Measurements from ENCODE around the gene MAGI2.

Gene MAGI2

GRCh38 chr7:78066599-78066998 is 1386.9 kb downstream of the MAGI2 start:
- H3K4me3 ChIP-seq (ENCODE audit: low read length), result no peak overlapping the region
- no peak for TF ChIP-seq ZNF274 (IDR thresholded peaks at IDR 0.05; ENCODE audit: low read depth, low read length)

GRCh38 chr7:78063758-78064157 is 1389.7 kb downstream of the MAGI2 start:
- TF ChIP-seq ZNF274 (IDR thresholded peaks at IDR 0.05; ENCODE audit: low read depth, low read length), result no peak
- no peak overlapping the region for H3K4me3 ChIP-seq (ENCODE audit: low read length)

GRCh38 chr7:78062214-78062613 is 1391.3 kb downstream of the MAGI2 start:
- H3K4me3 ChIP-seq (ENCODE audit: low read length), result no peak overlapping the region
- no peak for TF ChIP-seq ZNF274 (IDR thresholded peaks at IDR 0.05; ENCODE audit: low read depth, low read length)

DNA sequence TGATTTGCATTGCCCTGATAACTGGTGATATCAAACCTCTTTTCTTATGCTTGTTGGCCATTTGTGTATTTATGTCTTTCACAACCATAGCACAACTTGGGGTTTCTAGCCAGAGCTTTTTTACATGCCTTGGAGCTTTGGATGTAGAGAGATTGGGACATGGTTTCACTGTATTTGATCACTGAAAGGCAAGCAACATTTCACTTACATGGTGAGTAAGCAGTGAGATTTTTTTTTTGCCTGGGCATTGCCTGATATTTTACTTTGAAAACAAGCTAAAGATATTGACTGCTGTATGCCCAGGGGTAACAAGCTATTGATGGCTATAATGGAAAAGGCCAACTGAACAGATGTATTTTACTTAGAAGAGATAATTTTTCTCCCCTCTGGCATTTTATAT is 1395.9 kb downstream of the MAGI2 start:
- no peak for TF ChIP-seq ZNF274 (IDR thresholded peaks at IDR 0.05; ENCODE audit: low read depth, low read length)
- no peak overlapping the region for H3K4me3 ChIP-seq (ENCODE audit: low read length)

DNA sequence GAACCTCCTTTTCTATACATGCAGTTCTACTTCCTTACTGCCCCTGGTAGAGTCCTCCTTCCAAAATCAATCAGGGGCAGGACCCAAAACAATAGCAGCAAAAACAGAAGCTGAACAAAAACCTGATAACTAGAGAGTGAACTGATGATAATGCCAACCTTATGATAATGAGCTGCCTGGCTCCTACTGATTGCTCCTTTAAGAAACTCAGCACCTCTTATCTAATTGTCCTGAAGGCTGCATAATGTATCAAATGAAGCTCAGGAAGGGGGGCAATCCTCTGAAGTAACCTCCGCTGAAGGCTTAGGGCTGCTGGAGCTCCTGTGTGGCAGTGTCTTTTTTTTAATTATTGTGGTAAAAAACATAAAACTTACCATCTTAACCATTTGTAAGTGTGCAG is 1397.9 kb downstream of the MAGI2 start:
- no peak overlapping the region for H3K4me3 ChIP-seq (ENCODE audit: low read length)
- no peak for TF ChIP-seq ZNF274 (IDR thresholded peaks at IDR 0.05; ENCODE audit: low read depth, low read length)

GRCh38 chr7:78055001-78055573 is 1398.4 kb downstream of the MAGI2 start:
- TF ChIP-seq ZNF274 (IDR thresholded peaks at IDR 0.05; ENCODE audit: low read depth, low read length), result no peak
- H3K4me3 ChIP-seq (ENCODE audit: low read length), result no peak overlapping the region

GRCh38 chr7:78052112-78052511 is 1401.4 kb downstream of the MAGI2 start:
- TF ChIP-seq ZNF274 (IDR thresholded peaks at IDR 0.05; ENCODE audit: low read depth, low read length), result no peak
- no peak overlapping the region for H3K4me3 ChIP-seq (ENCODE audit: low read length)

DNA sequence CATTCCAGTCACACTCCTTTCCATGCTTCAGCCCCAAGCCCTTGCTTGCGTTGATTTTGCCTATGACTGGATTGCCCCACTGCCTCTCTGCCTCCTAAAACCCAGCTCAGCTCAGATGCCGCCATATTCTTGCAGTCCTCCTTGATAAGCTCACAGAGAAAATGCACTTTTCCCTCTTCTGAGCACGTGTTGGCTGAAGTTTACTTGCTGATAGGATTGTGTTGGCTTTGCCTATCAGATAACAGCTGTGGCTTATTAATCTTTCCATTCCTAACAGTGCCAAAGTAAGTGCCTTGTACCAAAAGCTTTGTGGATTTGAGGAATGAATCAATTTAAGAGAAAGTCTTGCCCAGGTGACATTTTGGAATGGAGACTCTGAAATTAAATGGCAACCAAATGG is 1405.7 kb downstream of the MAGI2 start:
- H3K4me3 ChIP-seq (ENCODE audit: low read length), result no peak overlapping the region
- no peak for TF ChIP-seq ZNF274 (IDR thresholded peaks at IDR 0.05; ENCODE audit: low read depth, low read length)

DNA sequence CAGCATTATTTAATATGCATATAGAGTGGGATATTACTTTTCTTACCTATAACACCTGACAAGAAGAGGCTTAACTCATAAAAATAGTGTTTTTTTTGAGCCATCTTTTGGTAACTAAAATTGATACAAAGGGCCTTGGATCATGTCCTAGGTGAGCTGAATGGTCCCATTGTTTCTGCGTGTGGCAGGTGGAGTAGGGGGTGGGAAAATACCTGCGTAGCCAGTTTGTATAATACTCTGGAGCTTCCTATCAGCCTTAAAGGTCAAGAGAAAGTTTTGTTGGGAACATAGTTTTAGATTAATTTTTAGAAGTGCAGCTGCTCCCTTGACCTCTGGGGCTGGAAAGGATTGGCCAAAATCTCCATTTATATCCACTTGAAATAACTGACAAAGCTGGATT is 1410.3 kb downstream of the MAGI2 start:
- H3K4me3 ChIP-seq (ENCODE audit: low read length), result no peak overlapping the region
- no peak for TF ChIP-seq ZNF274 (IDR thresholded peaks at IDR 0.05; ENCODE audit: low read depth, low read length)

DNA sequence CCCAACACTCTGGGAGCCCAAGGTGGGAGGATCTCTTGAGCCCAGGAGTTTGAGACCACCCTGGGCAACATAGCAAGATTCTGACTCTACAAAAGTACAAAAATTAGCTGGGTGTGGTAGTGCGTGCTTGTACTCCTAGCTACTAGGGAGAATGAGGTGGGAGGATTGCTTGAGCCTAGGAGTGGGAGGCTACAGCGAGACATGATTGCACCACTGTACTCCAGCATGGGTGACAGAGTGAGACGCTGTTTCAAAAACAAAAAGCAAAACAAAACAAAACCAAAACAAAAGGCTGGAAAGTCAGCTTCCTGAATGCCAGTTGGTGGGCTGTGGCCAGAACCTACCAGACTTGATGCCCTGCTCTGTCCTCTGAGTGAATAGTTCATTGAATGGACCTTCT is 1412.0 kb downstream of the MAGI2 start:
- no peak for TF ChIP-seq ZNF274 (IDR thresholded peaks at IDR 0.05; ENCODE audit: low read depth, low read length)
- no peak overlapping the region for H3K4me3 ChIP-seq (ENCODE audit: low read length)

- H3K4me3 ChIP-seq (ENCODE audit: low read length), result no peak overlapping the region
- no peak for TF ChIP-seq ZNF274 (IDR thresholded peaks at IDR 0.05; ENCODE audit: low read depth, low read length)
Observed at GRCh38 chr7:78039790-78040776, 1413.4 kb downstream of the MAGI2 start.

- no peak for TF ChIP-seq ZNF274 (IDR thresholded peaks at IDR 0.05; ENCODE audit: low read depth, low read length)
- no peak overlapping the region for H3K4me3 ChIP-seq (ENCODE audit: low read length)
Observed at GRCh38 chr7:78038465-78039080, 1414.9 kb downstream of the MAGI2 start.

DNA sequence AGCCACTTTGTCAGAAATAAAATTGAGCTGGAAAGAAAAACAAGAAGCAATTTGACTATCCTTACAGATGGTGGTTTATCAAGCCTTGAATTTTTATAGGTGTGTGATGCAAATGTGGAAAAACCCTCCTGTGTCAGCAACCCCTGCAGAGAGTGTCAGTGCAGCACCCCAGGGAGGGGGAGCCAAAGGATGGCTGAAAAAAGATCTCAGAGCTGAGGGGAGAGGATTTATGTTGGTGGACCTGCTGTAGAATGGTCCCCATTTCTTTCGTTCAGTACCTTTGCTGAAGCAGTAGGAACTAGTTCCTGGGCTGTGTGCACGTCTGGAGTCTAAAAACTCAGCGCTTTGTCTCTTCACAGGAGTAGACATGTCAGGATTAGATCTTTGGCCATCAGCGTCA is 1415.9 kb downstream of the MAGI2 start:
- no peak overlapping the region for H3K4me3 ChIP-seq (ENCODE audit: low read length)
- TF ChIP-seq ZNF274 (IDR thresholded peaks at IDR 0.05; ENCODE audit: low read depth, low read length), result no peak

DNA sequence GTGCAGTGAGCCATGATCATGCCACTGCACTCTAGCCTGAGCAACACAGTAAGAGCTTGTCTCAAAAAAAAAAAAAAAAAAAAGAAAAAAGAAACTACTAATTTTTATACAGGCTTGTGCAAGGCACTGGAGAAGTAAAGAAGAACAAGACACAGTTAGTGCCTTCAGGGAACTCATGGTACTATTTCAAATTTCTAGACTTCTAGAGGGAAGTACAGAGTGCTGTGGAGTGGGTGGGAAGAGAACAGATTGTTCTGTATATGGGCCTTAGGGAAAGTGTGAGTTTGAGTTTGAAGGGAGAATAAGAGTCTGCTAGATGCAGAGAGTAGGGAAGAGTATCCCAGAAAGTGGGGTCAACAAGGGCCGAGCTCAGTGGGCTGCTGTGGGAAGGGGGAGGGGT is 1420.1 kb downstream of the MAGI2 start:
- TF ChIP-seq ZNF274 (IDR thresholded peaks at IDR 0.05; ENCODE audit: low read depth, low read length), result no peak
- no peak overlapping the region for H3K4me3 ChIP-seq (ENCODE audit: low read length)

GRCh38 chr7:78026492-78026891 is 1427.0 kb downstream of the MAGI2 start:
- H3K4me3 ChIP-seq (ENCODE audit: low read length), result no peak overlapping the region
- no peak for TF ChIP-seq ZNF274 (IDR thresholded peaks at IDR 0.05; ENCODE audit: low read depth, low read length)
